Parathyroid adenoma (tissue), 2 donors: Measurements from ENCODE around the gene TMEM120B.

Experiments
- H2AFZ ChIP-seq: fragments of 300-600 bp; sonication (generic); one replicate; pipeline ENCODE4 v1.7.0; 2017; ENCODE audit warnings: antibody characterized with exemption, mild to moderate bottlenecking
- H3K27ac ChIP-seq: fragments of 300-600 bp; sonication (generic); one replicate; pipeline ENCODE4 v1.7.0; 2017
- H3K27me3 ChIP-seq: fragments of 300-600 bp; sonication (generic); one replicate; pipeline ENCODE4 v1.7.0; 2017; ENCODE audit warnings: low read length; ENCODE audit not compliant: control insufficient read depth, insufficient read depth
- H3K36me3 ChIP-seq: fragments of 300-600 bp; sonication (generic); one replicate; pipeline ENCODE4 v1.7.0; 2017; ENCODE audit warnings: low read length; ENCODE audit not compliant: control insufficient read depth, insufficient read depth
- H3K4me1 ChIP-seq: fragments of 300-600 bp; sonication (generic); one replicate; pipeline ENCODE4 v1.7.0; 2017; ENCODE audit warnings: control low read depth
- H3K4me2 ChIP-seq: fragments of 300-600 bp; sonication (generic); one replicate; pipeline ENCODE4 v1.7.0; 2017; ENCODE audit warnings: low read length
- H3K4me3 ChIP-seq: fragments of 300-600 bp; sonication (generic); one replicate; pipeline ENCODE4 v1.7.0; 2017; ENCODE audit warnings: low read depth, low read length
- H3K79me2 ChIP-seq: fragments of 300-600 bp; sonication (generic); one replicate; pipeline ENCODE4 v1.7.0; 2017; ENCODE audit warnings: control low read depth
- H3K9ac ChIP-seq: fragments of 300-600 bp; sonication (generic); one replicate; pipeline ENCODE4 v1.7.0; 2017; ENCODE audit warnings: mild to moderate bottlenecking
- H3K9me3 ChIP-seq: fragments of 300-600 bp; sonication (generic); one replicate; pipeline ENCODE4 v1.7.0; 2017; ENCODE audit warnings: low read length; ENCODE audit not compliant: control insufficient read depth
- TF ChIP-seq, protein P1 (sequence below): fragments of 300-600 bp; sonication (generic); IDR thresholded peaks from one replicate; pipeline ENCODE4 v1.7.0; 2017; ENCODE audit warnings: antibody characterized with exemption, mild to moderate bottlenecking
- donor health status: primary hyperparathyroidism.

The TMEM120B gene

DNA sequence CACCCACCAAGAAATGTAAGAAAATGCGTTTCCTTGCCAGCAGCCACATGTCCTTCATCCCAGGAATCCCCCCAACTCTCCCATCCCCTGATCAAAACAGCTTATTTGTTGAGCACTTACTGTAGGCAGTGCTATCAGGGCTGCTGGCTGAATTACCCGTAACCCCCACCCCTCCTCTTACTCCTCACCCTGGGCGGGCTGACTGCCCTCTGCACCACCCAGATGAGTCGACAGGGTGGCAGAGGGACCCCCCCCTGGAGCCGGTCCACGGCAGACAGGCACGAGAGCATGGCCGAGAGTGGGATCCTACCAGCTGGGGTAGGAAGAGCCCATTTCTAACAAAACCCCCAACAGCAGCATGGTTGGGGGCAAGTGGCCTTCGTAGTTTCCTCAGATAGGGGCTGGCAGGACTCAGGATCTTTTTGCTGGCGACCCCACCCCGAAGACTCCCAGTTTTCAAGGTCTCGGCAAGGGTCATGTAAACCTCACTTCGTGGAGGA lies 82.0 kb downstream of the TMEM120B start:
- H3K4me3 ChIP-seq: peak overlapping the region; percentile 66
- H3K4me1 ChIP-seq: peaks cover 53% of the 10 kb centered on the region
- TF ChIP-seq, protein P1, sequence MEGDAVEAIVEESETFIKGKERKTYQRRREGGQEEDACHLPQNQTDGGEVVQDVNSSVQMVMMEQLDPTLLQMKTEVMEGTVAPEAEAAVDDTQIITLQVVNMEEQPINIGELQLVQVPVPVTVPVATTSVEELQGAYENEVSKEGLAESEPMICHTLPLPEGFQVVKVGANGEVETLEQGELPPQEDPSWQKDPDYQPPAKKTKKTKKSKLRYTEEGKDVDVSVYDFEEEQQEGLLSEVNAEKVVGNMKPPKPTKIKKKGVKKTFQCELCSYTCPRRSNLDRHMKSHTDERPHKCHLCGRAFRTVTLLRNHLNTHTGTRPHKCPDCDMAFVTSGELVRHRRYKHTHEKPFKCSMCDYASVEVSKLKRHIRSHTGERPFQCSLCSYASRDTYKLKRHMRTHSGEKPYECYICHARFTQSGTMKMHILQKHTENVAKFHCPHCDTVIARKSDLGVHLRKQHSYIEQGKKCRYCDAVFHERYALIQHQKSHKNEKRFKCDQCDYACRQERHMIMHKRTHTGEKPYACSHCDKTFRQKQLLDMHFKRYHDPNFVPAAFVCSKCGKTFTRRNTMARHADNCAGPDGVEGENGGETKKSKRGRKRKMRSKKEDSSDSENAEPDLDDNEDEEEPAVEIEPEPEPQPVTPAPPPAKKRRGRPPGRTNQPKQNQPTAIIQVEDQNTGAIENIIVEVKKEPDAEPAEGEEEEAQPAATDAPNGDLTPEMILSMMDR: no peak
- no peaks in the 10 kb centered on the region for H3K9me3 ChIP-seq
- H3K27ac ChIP-seq: peak overlapping the region; percentile 100
- no peaks in the 10 kb centered on the region for H3K27me3 ChIP-seq
- H3K9ac ChIP-seq: no peak overlapping the region
- no peaks in the 10 kb centered on the region for H3K36me3 ChIP-seq
- peak overlapping the region; percentile 87 for H3K4me2 ChIP-seq
- peak overlapping the region; percentile 45 for H2AFZ ChIP-seq
- peaks cover 16% of the 10 kb centered on the region for H3K79me2 ChIP-seq

DNA sequence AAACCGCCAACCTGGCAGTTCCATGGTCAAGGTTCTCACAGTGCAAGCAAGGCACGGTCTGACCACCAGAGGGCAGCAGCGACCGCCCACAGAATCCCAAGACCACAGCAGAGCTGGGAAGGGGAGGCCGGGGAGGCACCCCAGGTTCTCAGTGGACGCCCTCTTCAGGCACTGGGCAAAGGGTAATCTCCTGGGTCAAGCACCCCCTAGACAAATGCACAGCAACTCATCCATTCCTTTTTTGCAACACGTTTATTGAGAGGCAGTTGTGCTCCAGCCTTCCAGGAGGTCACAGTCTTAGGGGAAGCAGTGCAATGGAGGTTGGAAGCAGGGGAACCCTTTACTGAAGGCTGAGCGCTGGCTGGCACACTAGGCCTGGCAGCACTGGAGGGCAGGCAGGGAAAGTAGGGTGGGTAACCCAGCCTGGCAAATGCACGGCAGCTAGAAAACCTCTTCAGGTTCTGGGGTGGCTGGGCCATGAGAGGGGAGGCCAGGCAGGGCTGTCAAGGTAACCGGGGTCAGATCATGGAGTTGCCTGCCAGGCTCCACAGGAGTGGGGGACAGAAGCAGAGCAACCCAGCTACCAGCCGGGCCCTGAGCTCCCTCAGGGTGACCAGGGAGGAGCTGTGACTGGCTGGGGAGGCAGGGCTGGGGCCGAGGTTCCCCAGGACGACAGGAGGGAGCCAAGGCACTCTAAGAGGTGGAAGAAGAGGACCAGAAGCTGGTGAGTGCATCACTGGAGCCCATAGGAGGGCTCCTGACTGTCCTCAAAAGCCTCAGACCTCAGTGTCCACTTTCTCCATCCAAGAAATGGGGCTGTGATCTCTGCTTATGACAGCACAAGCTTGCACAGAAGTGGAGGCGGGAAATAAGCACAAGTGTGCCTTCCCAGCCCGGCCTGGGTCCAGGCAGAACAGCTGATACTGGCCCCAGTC lies 82.7 kb downstream of the TMEM120B start:
- H3K4me1 ChIP-seq: peaks cover 53% of the 10 kb centered on the region
- H3K9me3 ChIP-seq: no peaks in the 10 kb centered on the region
- peak overlapping the region; percentile 100 for H3K27ac ChIP-seq
- peaks cover 16% of the 10 kb centered on the region for H3K79me2 ChIP-seq
- peak overlapping the region; percentile 45 for H2AFZ ChIP-seq
- peak overlapping the region; percentile 87 for H3K4me2 ChIP-seq
- H3K4me3 ChIP-seq: peak overlapping the region; percentile 66
- no peaks in the 10 kb centered on the region for H3K27me3 ChIP-seq
- no peaks in the 10 kb centered on the region for H3K36me3 ChIP-seq
- TF ChIP-seq, protein P1: peak; percentile 98
- H3K9ac ChIP-seq: no peak overlapping the region

DNA sequence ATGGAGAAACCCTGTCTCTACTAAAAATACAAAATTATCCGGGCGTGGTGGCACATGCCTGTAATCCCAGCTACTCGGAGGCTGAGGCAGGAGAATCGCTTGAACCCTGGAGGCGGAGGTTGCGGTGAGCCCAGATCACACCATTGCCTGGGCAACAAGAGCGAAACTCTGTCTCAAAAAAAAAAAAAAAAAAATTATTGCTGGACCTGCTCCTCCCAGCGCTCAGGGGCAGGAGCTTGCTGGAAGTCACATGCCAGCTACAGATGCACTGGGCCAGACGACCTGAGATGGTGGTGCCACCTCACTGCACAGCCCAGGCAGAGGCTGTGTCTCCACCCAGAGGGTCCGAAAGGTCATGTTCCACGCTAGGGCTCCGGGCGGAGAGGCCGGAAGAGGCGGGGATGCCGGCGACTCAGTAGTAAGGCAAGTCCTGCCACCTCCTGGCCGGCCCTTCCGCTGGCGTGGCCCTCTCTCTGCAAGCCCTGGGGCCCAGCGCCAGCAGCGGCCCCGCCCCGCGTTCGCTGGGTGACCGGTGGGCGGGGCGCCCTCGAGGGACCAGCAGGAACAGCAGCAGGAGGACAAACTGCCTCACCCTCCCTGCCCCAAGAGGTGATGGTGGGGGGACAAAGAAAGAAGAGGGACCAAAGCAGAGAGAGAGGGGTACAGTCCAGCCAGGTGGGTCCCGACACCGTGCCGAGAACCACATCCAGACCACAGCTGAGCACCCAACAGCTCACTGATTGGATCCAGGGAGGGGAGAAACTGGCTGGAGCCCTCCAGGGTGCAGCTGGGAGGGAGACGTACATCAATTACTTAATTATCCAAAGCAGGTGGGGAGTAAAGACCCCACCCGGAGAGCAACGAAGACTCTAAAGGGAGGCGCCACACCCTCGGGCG lies 84.6 kb downstream of the TMEM120B start:
- Histone ChIP-seq H3K27me3 (no peaks in the 10 kb centered on the region), H3K4me3 (peak overlapping the region; percentile 54), H3K36me3 (no peaks in the 10 kb centered on the region), H3K9ac (no peak overlapping the region), H3K4me1 (peaks cover 53% of the 10 kb centered on the region), H2AFZ (no peak overlapping the region), H3K4me2 (peak overlapping the region; percentile 89), H3K79me2 (peaks cover 16% of the 10 kb centered on the region), H3K9me3 (no peaks in the 10 kb centered on the region), H3K27ac (peak overlapping the region; percentile 100)
- TF ChIP-seq, protein P1: peak; percentile 53

DNA sequence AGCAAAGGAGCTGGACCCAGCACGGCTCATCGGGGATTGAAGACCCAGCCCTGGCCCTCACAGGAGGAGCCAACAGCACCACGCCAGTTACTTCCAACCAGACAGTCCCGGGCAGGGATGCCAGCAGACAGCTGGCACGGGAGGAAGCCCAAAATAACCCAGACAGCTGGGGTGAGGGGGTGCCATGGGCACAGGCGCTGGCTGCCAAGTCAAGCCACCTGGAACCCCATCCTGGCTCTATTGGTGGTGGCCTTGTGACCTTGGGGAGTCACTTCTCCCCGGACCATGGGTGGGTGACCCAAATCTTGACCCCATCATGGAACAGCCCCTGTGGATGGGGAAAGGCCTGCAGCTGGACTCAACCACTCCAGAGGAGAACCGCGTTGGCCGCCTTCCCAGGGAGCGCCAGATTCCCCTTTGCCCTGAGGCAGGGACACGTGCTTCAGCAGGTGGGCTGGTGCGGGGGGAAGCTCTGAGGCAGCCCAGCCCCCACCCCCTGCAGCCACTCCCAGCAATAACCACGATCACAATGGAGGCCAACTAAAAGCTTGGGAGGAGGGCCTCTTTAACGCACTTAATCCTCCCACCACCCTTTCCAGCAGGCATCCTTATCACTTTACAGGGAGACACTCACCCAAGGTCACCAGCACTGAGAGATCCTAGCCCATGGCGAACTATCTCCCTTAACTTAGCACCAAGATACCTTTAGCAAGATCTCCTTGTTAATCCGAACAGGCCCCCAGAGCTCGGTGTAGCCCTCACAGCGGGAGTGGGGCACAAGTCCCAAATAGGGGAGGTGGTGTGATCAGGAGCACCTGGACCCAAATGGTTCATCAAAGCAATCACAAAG lies 85.6 kb downstream of the TMEM120B start:
- Histone ChIP-seq H3K4me2 (peak overlapping the region; percentile 89), H3K27me3 (no peaks in the 10 kb centered on the region), H3K4me1 (peaks cover 46% of the 10 kb centered on the region), H2AFZ (no peak overlapping the region), H3K9ac (no peak overlapping the region), H3K9me3 (no peaks in the 10 kb centered on the region), H3K4me3 (peak overlapping the region; percentile 54), H3K27ac (peak overlapping the region; percentile 100), H3K79me2 (peaks cover 16% of the 10 kb centered on the region), H3K36me3 (no peaks in the 10 kb centered on the region)
- TF ChIP-seq, protein P1: no peak
